HepG2 (cell line): ENCODE data around the gene ZNF507. TPM values are rescaled to one million over a fixed set of nuclear protein-coding genes. Genes with fewer than 3 reads are reported as not detected.

Source experiments
- ATAC-seq: fragments of 200-7000 bp; cut with Tn5 transposase; 3 replicates; pipeline ENCODE4 v1.9.1; 2020; ENCODE audit warnings: mild to moderate bottlenecking, moderate library complexity
- BruUV-seq: library from RNA; stranded (reverse); fragments of 400-500 nt; replicated peaks from 2 replicates; lab custom pipeline; 2021; lab: Mats Ljungman, UMichigan
- CTCF ChIA-PET: fragments of 300-600 bp; formaldehyde crosslinking; extraction: SDS; loops from one replicate; lab custom pipeline; 2021; ENCODE audit warnings: low total read pairs, inconsistent platforms, low intra/inter-chr PET ratio; lab: Yijun Ruan, JAX
- POLR2A ChIA-PET: fragments of 350-600 bp; sonication (Branson Sonifier 250); formaldehyde crosslinking; loops from one replicate; lab custom pipeline; 2020; ENCODE audit warnings: antibody characterized with exemption, inconsistent platforms; lab: Yijun Ruan, JAX
- DNase-seq: peaks from one replicate; pipeline ENCODE4 v3.0.0-alpha.2; 2015; ENCODE audit warnings: low spot score
- FAIRE-seq: peaks from 3 replicates; lab custom pipeline; 2011; peaks lifted over from hg19 to GRCh38; lab: Jason Lieb, UNC
- H2AFZ ChIP-seq: one replicate; pipeline ENCODE4 v1.6.1; 2011; ENCODE audit warnings: low read length, inconsistent platforms
- H3K27ac ChIP-seq: fragments of 300-600 bp; 3 replicates; pipeline ENCODE4 v1.8.0; 2011; ENCODE audit warnings: mixed run types, mild to moderate bottlenecking, mixed read lengths, low read length, inconsistent platforms; ENCODE audit not compliant: insufficient read depth; ENCODE audit errors: extremely low read length
- H3K27me3 ChIP-seq, 2 experiments: fragments of 200-600 bp in 1 of 2; 2 replicates in 1 of 2; 3 replicates in 1 of 2; pipeline versions ENCODE4 v1.6.0 to v1.8.0; 2011; ENCODE audit warnings: low read length in 2 of 2, mild to moderate bottlenecking in 2 of 2, moderate library complexity in 2 of 2, inconsistent platforms in 1 of 2; ENCODE audit not compliant: insufficient read depth in 2 of 2, control insufficient read depth in 1 of 2
- H3K36me3 ChIP-seq, 2 experiments: fragments of 200-600 bp in 1 of 2; replicated peaks in 1 of 2; 2 replicates in 1 of 2; 3 replicates in 1 of 2; pipeline versions ENCODE4 v1.5.1 to v1.8.0; 2011; ENCODE audit warnings: low read length in 2 of 2, inconsistent platforms in 1 of 2; ENCODE audit not compliant: insufficient read depth in 2 of 2, control insufficient read depth in 1 of 2
- H3K4me1 ChIP-seq: 2 replicates; pipeline ENCODE4 v1.5.1; 2012; ENCODE audit warnings: low read length, inconsistent platforms; ENCODE audit not compliant: insufficient read depth
- H3K4me2 ChIP-seq: 2 replicates; pipeline ENCODE4 v1.6.0; 2011; ENCODE audit warnings: low read depth, low read length, inconsistent platforms
- H3K4me3 ChIP-seq, 3 experiments: fragments of 200-600 bp in 1 of 3; sonication (generic), shearing (Covaris generic) in 1 of 3; replicated peaks in 1 of 3; 2 replicates each; pipeline ENCODE4 v1.5.1; 2011 to 2016; ENCODE audit warnings: low read length in 3 of 3, inconsistent platforms in 2 of 3, low read depth in 2 of 3, mild to moderate bottlenecking in 2 of 3, control low read depth in 1 of 3, mixed read lengths in 1 of 3; ENCODE audit not compliant: insufficient read depth in 1 of 3
- H3K79me2 ChIP-seq: one replicate; pipeline ENCODE4 v1.6.1; 2011; ENCODE audit warnings: low read length, inconsistent platforms; ENCODE audit not compliant: insufficient read depth
- H3K9ac ChIP-seq: 2 replicates; pipeline ENCODE4 v1.6.0; 2011; ENCODE audit warnings: mild to moderate bottlenecking, low read depth, low read length, inconsistent platforms; ENCODE audit not compliant: insufficient read depth
- H3K9me3 ChIP-seq: 2 replicates; pipeline ENCODE4 v1.5.1; 2012; ENCODE audit warnings: mild to moderate bottlenecking, low read length
- H4K20me1 ChIP-seq: 2 replicates; pipeline ENCODE4 v1.6.0; 2011; ENCODE audit warnings: inconsistent platforms, mild to moderate bottlenecking, low read length, moderate library complexity; ENCODE audit not compliant: insufficient read depth
- BORCS8-MEF2B ChIP-seq: sonication (generic); formaldehyde crosslinking; IDR thresholded peaks from 2 replicates; pipeline ENCODE4 v1.8.0; 2022; ENCODE audit warnings: mild to moderate bottlenecking, missing genetic modification reagents
- EP300 ChIP-seq, 3 experiments: sonication (generic) in 1 of 3; formaldehyde crosslinking in 1 of 3; IDR thresholded peaks; 2 replicates each; pipeline versions ENCODE4 v1.5.1 to v1.6.1; 2011 to 2020; ENCODE audit warnings: low read depth in 2 of 3, low read length in 2 of 3, borderline replicate concordance in 1 of 3, improper control_type of control experiment in 1 of 3, mild to moderate bottlenecking in 1 of 3, missing genetic modification reagents in 1 of 3, moderate library complexity in 1 of 3
- HDAC1 ChIP-seq: sonication (generic); formaldehyde crosslinking; IDR thresholded peaks from 2 replicates; pipeline ENCODE4 v1.5.1; 2020; ENCODE audit warnings: mild to moderate bottlenecking, missing genetic modification reagents
- ONECUT2 ChIP-seq: sonication (generic); formaldehyde crosslinking; IDR thresholded peaks from 2 replicates; pipeline ENCODE4 v1.4.0; 2020; ENCODE audit warnings: missing genetic modification reagents
- RAD51 ChIP-seq: fragments of 450-650 bp; IDR thresholded peaks from 2 replicates; pipeline ENCODE4 v1.6.1; 2016; ENCODE audit warnings: borderline replicate concordance
- REL ChIP-seq: sonication (generic); formaldehyde crosslinking; conservative IDR thresholded peaks from 2 replicates; pipeline ENCODE4 v1.8.0; 2022; ENCODE audit warnings: mild to moderate bottlenecking, missing genetic modification reagents, moderate library complexity
- RXRB ChIP-seq: IDR thresholded peaks from 2 replicates; pipeline ENCODE4 v1.6.1; 2016; ENCODE audit warnings: borderline replicate concordance, missing genetic modification reagents, missing compliant biosample characterization
- SMAD3 ChIP-seq: sonication (generic); formaldehyde crosslinking; IDR thresholded peaks from 2 replicates; pipeline ENCODE4 v1.4.0; 2020; ENCODE audit warnings: missing genetic modification reagents
- SOX5 ChIP-seq: IDR thresholded peaks from 2 replicates; pipeline ENCODE4 v1.6.1; 2016; ENCODE audit warnings: borderline replicate concordance
- TBX2 ChIP-seq: sonication (generic); formaldehyde crosslinking; IDR thresholded peaks from 2 replicates; pipeline ENCODE4 v1.5.0; 2020; ENCODE audit warnings: missing genetic modification reagents, mild to moderate bottlenecking, borderline replicate concordance
- ZBTB2 ChIP-seq: sonication (generic); formaldehyde crosslinking; IDR thresholded peaks from 2 replicates; pipeline ENCODE4 v1.8.0; 2022; ENCODE audit warnings: low read depth, missing genetic modification reagents
- ZFP82 ChIP-seq: sonication (generic); formaldehyde crosslinking; IDR thresholded peaks from 2 replicates; pipeline ENCODE4 v1.5.1; 2020; ENCODE audit warnings: mild to moderate bottlenecking, missing genetic modification reagents, borderline replicate concordance
- ZNF121 ChIP-seq: sonication (generic); formaldehyde crosslinking; IDR thresholded peaks from 2 replicates; pipeline ENCODE4 v1.5.0; 2020; ENCODE audit warnings: mild to moderate bottlenecking, missing genetic modification reagents
- WGBS: methylation state at CpG from one replicate; pipeline ENCODE4 v1.1.6; 2017; ENCODE audit warnings: low lambda C conversion rate; 5-methylcytosine and 5-hydroxymethylcytosine counted together
- in situ Hi-C: cut with HindIII; loops from 2 replicates; pipeline ENCODE4 v1.10.0; 2017; ENCODE audit warnings: low pct_unique_long_range_greater_than_20kb; ENCODE audit not compliant: extremely low pct_ligation_motif_present
- intact Hi-C: fragments of 100-400 bp; cut with micrococcal nuclease; formaldehyde crosslinking; loops from one replicate; pipeline ENCODE4 v1.10.0; 2022; ENCODE audit not compliant: unreplicated experiment
- polyA plus RNA-seq, 8 experiments: library from polyadenylated mRNA; depleted of rRNA in 3 of 8; stranded (reverse) in 7 of 8; unstranded in 1 of 8; fragments of >200 nt; fragmentation: Illumina TruSeq in 4 of 8; extraction: Trizol in 4 of 8; gene quantifications; 2 replicates each; pipeline versions ENCODE4 v1.2.1 to v1.2.3, GENCODE V29; 2011 to 2016; ENCODE audit warnings: low read depth in 4 of 8, missing spikeins in 1 of 8, mixed read lengths in 1 of 8; ENCODE audit not compliant: insufficient read depth in 1 of 8
- total RNA-seq, 5 experiments: library from RNA; depleted of rRNA; stranded (reverse); fragments of >200 nt; fragmentation: Illumina TruSeq; extraction: Trizol; gene quantifications; 2 replicates each; pipeline ENCODE4 v1.2.3, GENCODE V29; 2016; ENCODE audit warnings: low read depth in 1 of 5

ZNF507 gene
- total and polyA plus RNA-seq, 2 of the 13 experiments (the other 11 are each of a cell fraction or from before 2014, with no cell fraction given) = 7.3 to 10.9 TPM

- FAIRE-seq (no peak), ATAC-seq (no peak)
- Histone ChIP-seq H2AFZ (no peak overlapping the region), H4K20me1 (no peaks in the 10 kb centered on the region), H3K4me3 (no peak overlapping the region), H3K9me3 (no peaks in the 10 kb centered on the region), H3K79me2 (no peaks in the 10 kb centered on the region), H3K27ac (no peak overlapping the region), H3K27me3 (no peaks in the 10 kb centered on the region), H3K9ac (no peak overlapping the region), H3K4me2 (no peak overlapping the region)
- intact Hi-C loops (no loop called here), in situ Hi-C loops (no loop called here)
- CTCF ChIA-PET = no interaction called here
- WGBS = 11% methylated on average over 5 of the region's 5 CpGs
- POLR2A ChIA-PET = no interaction called here
- TF ChIP-seq ONECUT2 (CRISPR knock-in tag) (no peak), RAD51 (peak; percentile 84; the same call in 1 of the 2 replicates)
- TF ChIP-seq, all 625 proteins: peak for 1
- Histone ChIP-seq H3K36me3 (no peaks in the 10 kb centered on the region), H3K4me1 (peaks cover 38% of the 10 kb centered on the region)
- no TSS peak for BruUV-seq
- DNase-seq = no peak
These were observed 12.2 kb upstream of the ZNF507 start for GRCh38 chr19:32333227-32333626.

- ChIA-PET POLR2A (interaction anchor here (1.3 to 2.6 kb wide), 7 partner anchors 10 to 245 kb away, joined by 3 to 31 read pairs (median 9); partner anchors contain the start of genes DPY19L3, PDCD5 and ZNF507), CTCF (no interaction called here)
- intact Hi-C loops = loop anchor here (1.0 kb wide), 1 partner anchor 37 kb away; no protein-coding TSS in a partner anchor
- Histone ChIP-seq H3K27me3 (no peaks in the 10 kb centered on the region), H3K27ac (peak overlapping the region; percentile 39), H3K79me2 (no peaks in the 10 kb centered on the region), H3K36me3 (no peaks in the 10 kb centered on the region), H3K4me3 (peak overlapping the region; percentile 46 to 61 (median 55)), H4K20me1 (no peaks in the 10 kb centered on the region), H3K9me3 (no peaks in the 10 kb centered on the region), H3K4me2 (peak overlapping the region; percentile 84), H3K9ac (peak overlapping the region; percentile 65), H3K4me1 (peaks cover 44% of the 10 kb centered on the region), H2AFZ (peak overlapping the region; percentile 73)
- ATAC-seq (peak; percentile 74), DNase-seq (peak; percentile 85), FAIRE-seq (peak; percentile 75)
- in situ Hi-C loops = no loop called here
- 16% methylated on average over 7 of the region's 7 CpGs for WGBS
- no TSS peak for BruUV-seq
- TF ChIP-seq HDAC1 (CRISPR knock-in tag) = peak; percentile 7; the same call in 1 of the 2 replicates
- no peak for TF ChIP-seq ZBTB2 (CRISPR knock-in tag)
- TF ChIP-seq ZFP82 = no peak
- peak; percentile 57 for TF ChIP-seq RXRB (CRISPR knock-in tag)
- peak; percentile 92 for TF ChIP-seq ZNF121 (CRISPR knock-in tag)
- TF ChIP-seq SMAD3 (CRISPR knock-in tag) = no peak
- TF ChIP-seq EP300 (IDR thresholded peaks at IDR 0.05; ENCODE audit: low read depth in 2 of 2, low read length in 2 of 2) = peak in 1 of 2 experiments; percentile 71; a peak in 2 of 4 replicates
- no peak for TF ChIP-seq EP300 (CRISPR knock-in tag; IDR thresholded peaks at IDR 0.05; ENCODE audit: borderline replicate concordance)
- peak; percentile 65; the same call in 1 of the 2 replicates for TF ChIP-seq SOX5
- TF ChIP-seq BORCS8-MEF2B = no peak
- TF ChIP-seq TBX2 (CRISPR knock-in tag) = peak; percentile 81; the same call in 1 of the 2 replicates
- TF ChIP-seq REL = no peak
These were observed 8.9 kb upstream of the ZNF507 start for GRCh38 chr19:32336259-32337083.
